GM21526 (cell line): Measurements from ENCODE around the gene FOXF1.

Source experiments
- ATAC-seq: cut with Tn5 transposase; IDR thresholded peaks from one replicate; pipeline ENCODE4 v1.9.1; 2021; ENCODE audit warnings: moderate library complexity; ENCODE audit not compliant: unreplicated experiment, low FRiP score

Gene FOXF1

GRCh38 chr16:86554599-86554916 lies 44.2 kb downstream of the FOXF1 start:
- no peak for ATAC-seq

DNA sequence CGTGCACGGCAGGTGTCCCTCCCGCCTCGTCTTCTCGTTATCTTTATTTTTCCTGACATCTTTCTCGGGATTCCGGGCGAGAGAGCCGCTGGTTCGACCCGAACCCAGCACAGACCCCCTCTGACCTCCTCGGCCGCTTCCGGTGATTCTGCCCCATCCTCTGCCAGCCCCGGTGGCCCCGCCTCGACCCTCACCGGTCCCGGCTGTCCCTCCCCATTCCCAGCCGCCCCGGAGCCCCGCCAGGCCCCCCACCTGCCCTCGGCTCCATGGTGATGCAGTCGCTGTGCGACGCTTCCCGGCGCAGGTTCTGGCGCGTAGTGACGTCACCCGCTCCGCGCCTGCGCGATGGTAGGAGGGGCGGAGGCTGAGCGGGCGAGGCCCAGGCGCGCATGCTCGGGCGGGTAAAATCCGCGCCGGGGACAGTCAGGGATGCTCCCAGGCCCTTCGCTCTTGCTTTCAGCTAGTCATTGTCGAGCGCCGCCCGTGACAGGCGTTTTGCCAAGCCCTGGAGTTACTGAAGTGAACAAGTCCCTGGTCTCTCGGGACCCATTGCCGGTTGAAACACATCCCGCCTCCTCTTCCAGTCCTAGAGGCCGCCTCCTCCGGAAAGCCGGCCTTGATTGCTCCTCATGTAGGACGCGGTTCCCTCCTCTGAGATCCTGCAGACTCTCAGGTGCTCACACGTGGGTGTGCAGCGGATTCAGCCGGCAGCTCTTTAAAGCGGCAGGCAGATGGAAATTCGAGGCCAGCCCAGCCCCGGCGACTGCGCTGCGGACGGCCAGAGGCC lies 44.8 kb downstream of the FOXF1 start, which contains the start of gene MTHFSD:
Gene MTHFSD, minus strand, starts transcription at position 319 of the 787 bp plus-strand sequence. Its CDS starts 51 bp downstream, at position 268.
- ATAC-seq = peak; percentile 64

GRCh38 chr16:86555704-86556075 lies 45.4 kb downstream of the FOXF1 start:
- no peak for ATAC-seq

DNA sequence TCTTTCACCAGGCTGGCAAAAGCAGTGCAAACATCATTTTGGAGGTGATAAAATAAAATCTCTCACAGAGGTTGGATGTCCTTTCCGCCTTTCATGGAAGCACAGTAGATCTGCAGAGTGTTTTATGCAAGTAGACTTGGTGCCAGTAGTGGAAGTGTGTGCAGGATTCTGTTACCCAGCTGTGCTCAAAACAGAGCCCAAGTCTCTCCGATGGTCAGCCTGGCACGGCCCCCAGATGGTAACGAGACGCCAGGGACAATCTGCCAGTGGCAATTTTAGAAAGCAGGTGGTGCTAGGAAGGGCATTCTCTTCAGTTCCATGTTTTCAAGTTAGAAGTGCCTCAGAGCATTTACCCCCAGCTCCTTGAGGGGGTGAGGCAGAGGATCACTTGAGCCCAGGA lies 46.2 kb downstream of the FOXF1 start:
- ATAC-seq = no peak

GRCh38 chr16:86557587-86557986 lies 47.3 kb downstream of the FOXF1 start:
- ATAC-seq = no peak

DNA sequence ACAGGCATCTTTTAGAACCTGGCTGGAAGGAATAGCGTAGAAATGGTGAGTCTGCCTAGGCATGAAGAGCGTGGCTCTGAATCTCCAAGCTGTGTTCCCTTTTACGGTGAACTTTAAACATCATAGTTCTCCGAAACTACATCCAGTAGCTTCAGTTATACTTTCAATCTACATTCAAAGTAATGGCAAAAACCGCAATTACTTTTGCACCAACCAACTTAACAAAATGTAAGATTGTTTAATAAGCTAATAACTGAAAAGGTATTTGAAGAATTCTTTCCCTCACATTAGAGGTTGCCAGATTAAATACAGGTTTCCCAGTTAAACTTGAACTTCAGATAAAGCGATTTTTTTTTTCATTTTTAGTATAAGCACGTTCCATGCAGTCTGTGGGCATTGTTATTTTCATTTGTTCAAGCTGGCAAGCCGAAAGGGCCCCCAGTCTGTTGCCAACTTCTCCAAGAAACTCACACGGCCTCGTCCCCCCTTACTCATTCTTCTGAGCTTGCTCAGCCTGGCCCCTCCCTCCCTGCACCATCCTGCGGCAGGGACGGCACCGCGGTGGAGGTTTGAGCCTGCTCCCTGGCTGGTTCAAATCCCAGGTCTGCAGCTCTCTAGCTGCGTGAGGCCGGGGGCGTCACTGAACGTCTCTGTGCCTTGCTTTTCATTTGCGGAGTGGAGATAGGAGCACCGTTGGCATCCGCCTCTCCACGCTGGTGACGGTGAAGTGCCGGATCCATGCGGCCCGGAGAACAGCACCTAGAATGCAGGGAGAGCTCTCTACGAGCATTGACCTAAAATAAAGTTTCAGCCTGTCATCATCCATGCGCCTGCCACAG lies 48.2 kb downstream of the FOXF1 start:
- no peak for ATAC-seq

- no peak for ATAC-seq
Observed at GRCh38 chr16:86559802-86560305, 49.5 kb downstream of the FOXF1 start.

- ATAC-seq = no peak
Observed at GRCh38 chr16:86562356-86562755, 52.0 kb downstream of the FOXF1 start.

DNA sequence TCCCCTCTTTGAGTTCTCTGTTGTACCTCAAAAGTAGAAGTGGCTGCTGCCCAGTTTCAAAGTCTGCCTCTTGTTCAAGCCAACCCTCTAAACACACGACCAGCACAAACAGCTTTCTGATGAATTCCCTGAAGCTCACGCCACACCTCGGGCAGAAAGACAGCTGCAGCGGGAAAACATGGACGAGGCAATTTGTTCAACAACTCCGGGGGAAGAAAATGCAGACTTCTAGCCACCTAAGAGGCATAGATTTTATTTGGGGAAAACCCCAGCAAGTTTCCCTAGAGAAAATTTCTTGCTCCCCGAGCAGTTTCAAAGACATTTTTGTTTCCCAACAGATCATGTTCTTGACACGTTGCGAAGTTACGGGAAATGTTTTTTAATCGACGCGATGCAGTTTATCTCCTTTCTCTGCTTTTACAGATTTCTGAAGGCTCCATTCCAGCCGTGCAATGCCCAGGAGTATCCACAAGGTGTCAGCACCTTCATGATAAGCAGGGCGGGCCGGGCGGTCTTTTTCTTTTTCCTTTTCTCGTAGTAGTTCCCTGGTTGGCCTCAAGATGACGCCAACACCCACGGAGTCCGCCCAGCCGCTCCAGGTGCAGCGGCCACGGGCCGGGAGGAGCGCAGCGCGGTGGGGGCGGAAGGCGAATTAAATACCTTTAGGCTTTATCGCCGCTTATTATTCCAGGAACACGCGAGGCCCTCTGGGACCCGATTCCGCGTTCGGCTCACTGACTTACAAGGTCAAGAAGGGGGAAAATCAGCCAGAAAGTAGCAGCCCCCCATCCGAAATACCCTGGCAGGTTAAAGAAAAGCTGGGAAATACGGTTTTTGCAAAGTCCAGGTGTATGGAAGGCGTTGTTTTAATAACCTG lies 53.4 kb downstream of the FOXF1 start:
- no peak for ATAC-seq
